DMS 273 treated with DMSO at 0.1 percent for 48 hours (cell line): ENCODE measurements around the gene FARS2.
A peak's percentile ranks its signal among the peaks of the same experiment; 100 is the strongest.

Experiments used
- DNase-seq: peaks from one replicate; lab custom pipeline; 2025; lab: John Stamatoyannopoulos, UW

FARS2 gene

GRCh38 chr6:5427586-5427985 lies 166.3 kb downstream of the FARS2 start:
- DNase-seq = no peak

- DNase-seq = no peak
Measured at GRCh38 chr6:5433324-5433723, 172.0 kb downstream of the FARS2 start.

DNA sequence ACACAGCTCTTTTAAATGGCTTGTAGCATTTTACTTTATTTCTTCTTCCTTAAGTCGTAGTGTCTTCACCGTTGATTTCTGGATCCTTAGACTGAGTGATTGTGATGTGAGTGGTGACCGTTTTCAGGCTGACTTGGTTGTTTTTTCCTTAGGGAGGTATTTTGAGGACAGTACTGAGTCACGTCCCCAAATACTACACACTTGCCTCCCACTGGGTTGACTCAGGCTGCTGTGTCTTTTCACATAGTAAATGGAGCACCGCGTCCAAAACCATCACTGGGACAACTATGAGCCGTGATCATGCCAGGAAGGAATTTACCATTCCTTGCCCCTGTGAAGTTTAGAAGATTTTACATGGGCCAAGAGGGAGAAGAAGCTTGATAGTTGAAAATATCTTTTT lies 174.1 kb downstream of the FARS2 start:
- DNase-seq = no peak

- no peak for DNase-seq
Measured at GRCh38 chr6:5438922-5439584, 177.7 kb downstream of the FARS2 start.

DNA sequence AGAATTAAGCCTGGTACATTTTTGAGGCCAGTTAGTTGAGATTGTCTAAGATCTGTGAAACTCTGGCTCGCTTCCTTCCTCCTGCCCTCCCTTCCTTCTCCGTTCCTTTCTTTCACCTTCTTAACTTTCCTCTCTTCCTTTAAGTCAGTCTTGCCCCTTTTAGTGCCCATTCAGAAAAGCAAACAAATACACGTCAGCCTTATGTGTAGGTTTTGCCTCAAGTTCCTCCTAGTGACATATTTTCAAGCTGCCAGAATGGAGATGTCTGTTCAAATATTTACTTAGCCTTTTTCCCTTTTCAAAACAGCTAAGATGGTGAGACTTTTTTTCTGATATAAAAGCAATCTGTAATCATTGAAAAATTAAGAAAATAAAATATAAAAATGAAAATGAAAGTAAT lies 178.4 kb downstream of the FARS2 start:
- no peak for DNase-seq

GRCh38 chr6:5442319-5442718 lies 181.0 kb downstream of the FARS2 start:
- DNase-seq = no peak

GRCh38 chr6:5442916-5443315 lies 181.6 kb downstream of the FARS2 start:
- no peak for DNase-seq

GRCh38 chr6:5443491-5443890 lies 182.2 kb downstream of the FARS2 start:
- no peak for DNase-seq

GRCh38 chr6:5446362-5447075 lies 185.2 kb downstream of the FARS2 start:
- no peak for DNase-seq

GRCh38 chr6:5447921-5448320 lies 186.6 kb downstream of the FARS2 start:
- DNase-seq = no peak

GRCh38 chr6:5450073-5450472 lies 188.8 kb downstream of the FARS2 start:
- DNase-seq = no peak

DNA sequence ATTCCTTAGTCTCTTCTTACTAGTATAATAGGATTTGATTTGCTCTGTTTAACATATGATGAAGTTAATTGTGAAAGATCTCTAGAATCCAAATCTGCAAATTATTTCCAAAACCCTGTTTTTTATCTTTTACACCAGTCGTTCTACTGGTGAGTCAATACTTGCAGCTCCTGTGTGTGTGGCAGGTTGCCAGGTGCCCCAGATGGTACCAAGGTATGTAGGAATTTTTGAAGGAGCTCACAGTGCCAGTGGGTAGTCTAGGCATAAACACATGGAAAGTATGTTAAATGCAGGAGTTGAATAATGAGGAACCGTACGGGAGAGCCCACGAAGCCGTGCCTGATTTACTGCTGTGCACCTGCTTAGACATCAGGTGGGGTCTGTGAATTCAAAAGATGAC lies 192.2 kb downstream of the FARS2 start:
- DNase-seq = peak; percentile 50

GRCh38 chr6:5455142-5455541 lies 193.8 kb downstream of the FARS2 start:
- DNase-seq = no peak

DNA sequence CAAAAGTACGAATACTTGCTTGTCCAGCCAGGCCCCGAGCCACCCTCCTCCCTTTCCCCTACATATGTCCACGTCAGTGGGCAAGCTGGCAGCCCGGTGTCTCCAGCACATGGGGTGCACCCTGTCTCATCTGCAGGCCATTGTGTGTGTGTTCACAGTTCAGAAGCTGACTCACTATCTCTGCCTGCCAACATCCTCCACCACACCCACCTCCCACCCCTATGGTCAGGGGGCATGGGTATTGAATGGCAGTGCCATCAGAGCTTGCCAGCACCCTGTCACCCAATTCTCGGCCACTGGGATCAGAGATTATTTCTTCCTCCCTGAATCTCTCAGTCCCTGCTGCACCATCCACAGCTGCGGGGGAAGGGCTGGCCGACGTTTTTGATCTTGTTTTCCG lies 195.7 kb downstream of the FARS2 start:
- DNase-seq = no peak

DNA sequence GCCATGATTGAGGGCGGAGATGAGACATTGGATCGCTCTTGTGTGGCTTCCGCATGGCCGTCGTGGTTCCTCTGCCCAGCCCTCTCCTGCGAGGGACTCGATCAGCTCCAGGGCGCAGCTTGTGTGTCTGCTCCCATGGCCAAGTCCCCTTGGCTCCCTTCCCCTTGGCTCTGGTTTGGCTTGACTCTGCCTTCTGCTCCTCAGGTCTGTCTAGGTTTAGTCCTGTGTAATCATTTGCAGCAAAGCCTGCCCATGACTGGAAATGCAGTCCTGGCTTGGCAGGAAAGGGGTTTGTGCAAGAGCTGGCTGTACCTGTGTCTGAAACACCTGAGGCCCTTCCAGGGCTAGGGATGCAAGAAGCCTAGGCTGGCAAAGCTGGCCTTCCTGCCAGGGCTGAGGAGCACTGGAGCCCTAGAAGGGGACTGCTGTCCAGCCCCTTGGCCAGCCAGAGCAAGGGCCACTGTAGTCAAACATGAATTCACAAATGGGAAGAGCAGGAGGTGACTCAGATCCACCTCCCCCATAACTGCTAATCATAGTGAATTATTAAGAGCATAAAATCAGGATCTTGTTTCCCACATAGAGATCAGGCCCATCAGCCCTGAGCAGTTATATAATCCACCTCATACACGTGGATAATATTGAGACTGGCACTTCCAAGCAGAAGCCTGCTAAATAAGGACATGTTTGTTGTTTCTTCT lies 196.8 kb downstream of the FARS2 start:
- no peak for DNase-seq

DNA sequence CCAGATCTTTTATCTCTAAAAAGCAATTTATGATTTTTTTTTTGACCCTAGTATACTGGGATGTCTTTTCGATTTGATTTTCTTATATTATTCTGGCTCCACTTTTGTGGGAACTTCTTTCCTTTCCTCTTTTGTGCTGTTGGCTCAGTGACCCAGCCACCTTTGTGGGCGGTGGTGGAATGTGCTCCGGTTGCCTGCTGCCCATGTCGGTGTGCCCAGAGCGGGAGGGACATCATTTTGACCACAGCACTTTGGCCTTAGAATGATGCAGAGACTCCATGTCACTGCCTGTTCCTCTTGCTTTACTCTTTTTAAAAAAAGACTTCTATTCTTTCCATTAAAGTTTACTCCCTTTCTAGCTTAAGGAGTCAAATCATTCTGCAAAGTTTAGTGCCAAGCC lies 198.0 kb downstream of the FARS2 start:
- no peak for DNase-seq

GRCh38 chr6:5461365-5461764 lies 200.1 kb downstream of the FARS2 start:
- no peak for DNase-seq

DNA sequence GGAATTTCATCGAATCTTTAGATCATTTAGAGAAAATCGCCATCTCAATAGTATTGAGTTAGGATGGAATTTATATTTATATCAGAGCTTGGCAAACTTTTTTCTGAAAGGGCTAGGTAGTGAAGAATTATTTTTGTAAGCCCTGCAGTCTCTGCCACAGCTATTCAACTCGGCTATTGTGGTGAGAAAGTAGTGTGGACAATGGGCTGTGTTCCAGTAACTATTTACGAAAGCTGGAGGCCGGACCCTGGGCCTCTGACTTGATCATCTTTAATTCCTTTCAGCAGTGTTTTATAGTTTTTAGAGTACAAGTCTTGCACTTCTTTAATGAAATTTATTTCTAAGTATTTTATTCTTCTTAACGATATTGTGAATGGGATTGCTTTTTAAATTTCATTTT lies 201.5 kb downstream of the FARS2 start:
- no peak for DNase-seq

DNA sequence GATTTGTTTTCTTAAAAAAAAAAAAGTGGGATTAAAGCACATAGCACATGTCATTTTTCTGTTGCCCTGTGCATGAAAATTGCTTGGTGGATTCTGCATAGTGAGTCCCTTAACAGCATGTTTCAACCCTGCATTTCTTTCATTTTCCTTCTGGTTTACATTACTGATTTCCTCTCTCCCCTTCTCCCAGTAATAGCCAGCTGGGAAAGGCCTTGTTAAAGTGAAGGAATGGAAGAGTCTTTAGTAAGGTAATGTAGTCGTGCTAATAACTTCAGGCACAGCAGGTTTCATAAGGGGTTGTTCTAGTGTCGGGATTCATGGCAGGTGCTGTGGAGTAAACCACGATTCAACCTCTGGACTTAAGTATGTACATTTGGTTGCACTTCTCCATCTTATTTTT lies 202.4 kb downstream of the FARS2 start:
- DNase-seq = no peak

DNA sequence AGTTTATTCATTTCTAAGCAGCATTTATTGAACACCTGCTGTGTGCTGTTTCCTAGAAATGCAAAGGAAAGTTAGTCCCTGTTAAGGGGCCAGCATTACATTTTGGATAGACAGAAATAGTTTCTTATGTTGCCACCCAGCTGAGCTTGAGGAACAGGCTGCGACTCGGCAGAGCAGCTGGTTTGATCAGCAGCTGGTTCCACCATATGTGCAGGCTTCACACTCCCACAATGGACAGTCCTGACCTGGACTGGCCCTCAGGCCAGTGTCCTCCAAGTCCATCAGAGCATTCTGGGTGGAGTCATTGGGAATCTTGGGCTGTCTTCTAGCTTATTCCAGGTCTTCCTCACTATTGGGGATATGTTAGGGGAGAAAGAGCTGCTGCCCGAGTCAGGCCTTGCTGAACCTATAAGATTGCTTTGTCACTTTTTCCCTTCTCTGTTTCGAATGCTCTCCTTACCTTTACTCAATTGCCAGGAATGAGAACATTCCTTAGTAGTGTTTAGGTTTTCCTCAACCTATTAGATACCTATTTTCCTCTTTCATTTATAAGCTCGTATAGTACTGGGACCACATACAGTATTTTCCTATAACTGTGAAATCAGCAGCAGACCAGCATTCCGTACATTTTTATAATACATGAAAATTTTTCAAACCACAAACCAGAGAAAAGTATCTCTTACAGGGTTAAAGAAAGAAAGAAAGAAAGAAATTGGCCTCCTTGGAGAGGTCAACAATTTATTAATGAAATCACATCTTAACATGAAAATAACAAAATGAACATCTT lies 203.0 kb downstream of the FARS2 start:
- no peak for DNase-seq

GRCh38 chr6:5466281-5467136 lies 205.2 kb downstream of the FARS2 start:
- no peak for DNase-seq

- no peak for DNase-seq
Measured at GRCh38 chr6:5468586-5468985, 207.3 kb downstream of the FARS2 start.
